GM15510 (cell line): Measurements from ENCODE around the gene PCED1A.

Experiments
- POLR2A ChIP-seq: IDR thresholded peaks from 3 replicates; pipeline ENCODE4 v1.6.1; 2011; ENCODE audit warnings: borderline replicate concordance; ENCODE audit not compliant: insufficient read length; ENCODE audit errors: extremely low read depth

Gene PCED1A

DNA sequence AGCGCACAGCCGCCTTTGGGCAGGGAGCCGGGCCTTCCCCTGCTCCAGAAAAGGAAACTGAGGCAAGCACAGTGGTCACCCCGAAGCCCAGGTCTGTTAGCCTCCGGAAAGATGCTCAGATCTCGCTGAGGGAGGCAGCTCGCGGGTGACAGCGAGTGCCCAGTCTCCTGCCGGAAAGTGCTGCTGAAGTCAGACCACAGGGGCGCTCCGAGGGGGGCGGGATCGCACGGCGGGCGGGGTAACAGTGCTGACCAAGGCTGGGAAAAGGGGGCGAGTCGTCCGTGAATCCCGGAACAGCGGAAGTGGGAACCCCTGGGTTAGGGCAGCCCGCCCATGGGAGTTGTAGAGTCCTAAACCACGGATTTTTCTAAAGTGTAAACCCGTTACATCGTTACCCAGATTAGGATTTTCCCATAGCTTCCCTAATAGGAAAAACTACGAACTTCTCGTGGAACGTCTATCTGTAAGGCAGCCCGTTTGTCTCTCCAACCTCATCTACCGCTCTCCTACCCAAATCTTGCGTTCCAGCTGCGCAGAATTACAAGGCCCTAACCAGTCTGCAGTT is 594 bp upstream of the PCED1A start:
- no peak for TF ChIP-seq POLR2A

- TF ChIP-seq POLR2A: no peak
These were observed 720 bp downstream of the PCED1A start for GRCh38 chr20:2839732-2840137.

DNA sequence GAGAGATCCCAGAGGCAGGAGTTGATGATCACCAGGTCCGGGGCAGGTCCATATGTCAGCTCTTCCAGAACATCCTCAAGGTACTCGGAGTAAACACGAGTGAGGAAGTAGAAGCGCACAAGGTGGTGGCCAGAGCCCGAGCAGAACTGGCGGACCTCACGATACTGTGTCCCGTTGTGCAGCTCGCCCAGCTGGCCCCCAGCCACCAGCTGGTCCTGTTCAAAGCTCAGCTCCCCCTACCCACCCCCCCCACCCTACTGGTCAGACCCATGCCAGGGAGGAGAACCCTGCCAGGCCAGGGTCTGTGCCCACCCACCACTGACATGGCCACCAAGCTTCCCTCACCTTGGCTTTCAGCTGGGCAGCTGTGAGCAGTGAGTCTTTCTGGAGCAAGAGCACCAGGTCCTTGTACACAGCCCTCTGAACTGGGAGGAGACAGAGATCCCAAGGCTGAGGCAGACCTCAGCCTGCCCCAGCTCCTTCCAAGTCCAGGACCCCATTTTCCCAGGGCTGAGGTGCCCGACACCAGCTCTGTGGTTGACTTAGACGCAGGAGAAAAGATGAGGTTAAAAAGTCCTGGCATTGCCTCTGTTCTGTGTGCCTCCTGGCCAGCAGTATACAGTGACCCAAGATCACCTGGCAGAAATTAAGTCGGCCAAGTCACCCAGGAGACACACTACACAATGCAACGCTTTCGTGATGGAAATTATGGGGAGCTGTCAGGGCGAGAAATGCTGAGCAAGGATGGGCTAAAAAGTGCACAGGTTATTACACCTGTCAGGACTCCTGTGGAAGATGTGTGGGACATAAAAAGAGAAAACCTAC is 1.4 kb downstream of the PCED1A start:
- TF ChIP-seq POLR2A: no peak

- TF ChIP-seq POLR2A: no peak
These were observed 2.2 kb downstream of the PCED1A start for GRCh38 chr20:2838170-2838797.

DNA sequence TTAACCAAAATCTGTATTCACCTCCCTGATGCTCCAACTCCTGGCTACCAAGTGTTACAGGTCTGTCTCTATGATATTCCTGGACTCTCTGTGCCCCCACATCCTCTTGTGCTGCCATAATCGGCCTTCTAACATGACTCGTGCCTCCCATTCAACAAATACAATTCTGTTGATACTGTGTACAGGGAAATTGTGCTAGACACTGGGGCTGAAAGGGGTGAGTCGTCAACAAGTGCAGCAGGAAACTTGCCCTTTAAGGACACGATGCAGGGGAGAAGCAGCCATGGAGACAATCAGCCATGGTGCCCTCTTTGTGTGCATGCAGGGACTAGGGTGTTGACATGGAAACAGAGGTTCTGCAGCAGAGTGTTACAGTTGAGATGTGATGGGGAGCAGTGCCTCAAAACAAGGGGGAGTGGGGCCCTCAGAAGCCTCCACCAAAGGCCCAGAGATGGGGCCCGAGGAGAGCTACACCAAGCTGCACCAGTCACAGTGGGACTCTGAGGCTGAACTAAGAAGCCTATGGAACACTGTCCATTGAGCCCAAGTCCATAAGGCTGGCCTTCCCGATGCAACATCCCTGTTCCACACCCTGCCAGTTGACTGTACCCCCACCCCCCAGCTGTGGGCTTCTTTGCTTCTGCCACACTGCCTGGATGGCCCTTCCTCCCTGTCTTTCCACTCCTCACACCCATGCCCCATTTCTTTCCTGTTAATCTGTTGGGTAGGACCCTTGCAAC is 3.1 kb downstream of the PCED1A start:
- TF ChIP-seq POLR2A: no peak

GRCh38 chr20:2836035-2836434 is 4.4 kb downstream of the PCED1A start:
- no peak for TF ChIP-seq POLR2A

DNA sequence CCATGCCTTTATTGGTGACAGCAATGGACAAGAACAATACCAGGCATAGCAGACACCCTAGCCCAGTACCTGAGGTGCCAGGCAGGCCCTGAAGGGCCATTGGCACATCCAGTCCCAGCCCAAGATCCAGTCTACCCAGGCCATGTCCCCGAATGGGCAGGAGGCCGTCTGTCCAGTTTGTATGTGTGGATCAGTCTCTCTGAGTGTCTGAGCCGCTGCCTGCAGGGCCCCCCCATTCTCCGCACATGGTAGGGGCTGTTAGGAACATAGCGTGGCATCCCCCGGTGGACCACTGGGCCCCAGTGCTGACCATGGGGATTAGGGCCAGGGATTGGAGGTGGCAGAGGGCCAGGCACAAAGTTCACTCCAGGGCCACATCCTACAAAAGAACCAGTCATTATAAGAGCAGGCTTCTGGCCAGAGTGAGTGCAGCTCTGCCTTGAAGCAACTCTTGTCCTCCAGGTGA is 5.1 kb downstream of the PCED1A start:
- TF ChIP-seq POLR2A: no peak

- TF ChIP-seq POLR2A: no peak
These were observed 5.9 kb downstream of the PCED1A start for GRCh38 chr20:2834401-2835110.

GRCh38 chr20:2833761-2834160 is 6.7 kb downstream of the PCED1A start:
- TF ChIP-seq POLR2A: no peak

DNA sequence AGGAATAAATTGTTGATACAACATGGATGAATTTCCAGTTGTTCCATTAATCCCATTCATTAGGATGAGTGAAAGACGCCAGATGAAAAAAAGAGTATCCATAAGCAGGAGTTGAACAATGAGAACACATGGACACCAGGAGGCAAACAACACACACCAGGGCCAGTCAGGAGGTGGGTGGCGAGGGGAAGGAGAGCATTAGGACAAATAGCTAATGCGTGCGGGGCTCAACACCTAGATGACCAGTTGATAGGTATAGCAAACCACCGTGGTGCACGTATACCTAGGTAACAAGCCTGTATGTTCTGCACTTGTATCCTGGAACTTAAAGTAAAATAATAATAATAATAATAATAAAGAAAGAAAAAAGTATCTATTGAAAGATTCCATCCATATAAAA is 11.1 kb downstream of the PCED1A start:
- no peak for TF ChIP-seq POLR2A

DNA sequence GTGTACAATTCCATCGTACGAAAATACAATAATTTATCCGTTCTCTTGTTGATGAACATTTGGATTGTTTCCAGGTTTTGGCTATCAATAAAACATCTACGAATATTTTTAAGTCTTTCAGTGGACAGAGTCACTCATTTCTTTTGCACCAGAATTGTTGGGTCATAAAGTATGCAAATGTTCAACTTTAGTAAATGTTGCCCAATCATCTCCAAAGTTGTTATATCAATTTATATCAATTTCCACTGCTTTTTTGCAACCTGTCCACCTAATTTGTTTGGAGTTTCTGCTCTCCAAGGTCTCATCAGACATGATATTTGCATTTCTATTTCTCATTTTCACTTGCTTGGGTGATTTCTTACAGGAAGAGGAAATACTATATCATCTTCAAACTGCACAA is 13.8 kb downstream of the PCED1A start:
- TF ChIP-seq POLR2A: no peak

- no peak for TF ChIP-seq POLR2A
These were observed 14.7 kb downstream of the PCED1A start for GRCh38 chr20:2825761-2826160.

GRCh38 chr20:2822073-2822472 is 18.4 kb downstream of the PCED1A start:
- TF ChIP-seq POLR2A: no peak
